Heart left ventricle (tissue), 13 donors: ENCODE measurements around the gene CNTLN.

Experiments used
- POLR2A ChIP-seq, 2 donors: fragments of 450-650 bp; IDR thresholded peaks; one replicate each; pipeline ENCODE4 v1.6.1; 2017; ENCODE audit warnings: antibody characterized with exemption in 2 of 2, mild to moderate bottlenecking in 2 of 2, moderate library complexity in 2 of 2
- TF ChIP-seq, protein P1 (sequence below), 12 donors: fragments of 200-600 bp; sonication (generic) in 4 of 12; IDR thresholded peaks; one replicate each; pipeline versions ENCODE4 v1.5.0 to v1.8.0; 2018 to 2022; ENCODE audit warnings: antibody characterized with exemption in 12 of 12, mild to moderate bottlenecking in 5 of 12
- donor health status: ischemic (EF 13 %, LVEDD 7.1; RV severe dilation, severe dysfunction).
- donor health status: DM: no; HTN: yes; CAD: no.
- donor health status: DM: no; HTN: no; CAD: no.
- donor health status: ischemic (EF 25% LVEDD 6.9; RV normal size, moderate dysfunction).
- donor health status: ischemic (EF 25% LVEDD 5.7; RV mildly dilated, moderate dysfunction).
- donor health status: ischemic (EF 35%, LVEDD 5.7; RV mildly dilated, moderate dysfunction).
- donor health status: nonischemic (EF 11% LVEDD 7.7; RV severe dilation, severe dysfunction).
- donor health status: DM: yes; HTN: yes; CAD: no.
- donor health status: PGD.
- donor health status: ischemic (EF 29% LVEDD 5.4; RV normal size, mild dysfunction).
- donor health status: nonischemic (EF 23%, LVEDD 6.1; RV moderate dilation, normal function).

DNA sequence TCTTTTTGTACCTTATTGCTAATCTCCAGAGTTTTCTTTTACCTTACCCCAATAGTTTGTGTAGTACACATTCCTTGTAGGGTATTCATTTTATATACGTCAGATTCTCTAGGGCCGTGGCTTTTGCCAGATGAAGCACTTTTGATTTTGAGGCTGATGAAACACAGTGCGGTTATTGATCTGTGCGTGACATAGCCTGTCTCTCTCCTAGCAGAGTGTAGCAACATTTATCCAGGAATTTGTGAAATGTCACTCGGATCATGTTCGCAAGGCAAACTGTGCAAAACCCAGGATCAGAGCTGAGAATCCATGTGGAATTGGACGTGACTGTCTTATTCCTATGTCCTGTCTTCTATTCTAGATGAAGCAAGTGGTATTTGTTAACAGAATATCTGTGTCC lies 302.0 kb downstream of the CNTLN start:
- TF ChIP-seq, protein P1, sequence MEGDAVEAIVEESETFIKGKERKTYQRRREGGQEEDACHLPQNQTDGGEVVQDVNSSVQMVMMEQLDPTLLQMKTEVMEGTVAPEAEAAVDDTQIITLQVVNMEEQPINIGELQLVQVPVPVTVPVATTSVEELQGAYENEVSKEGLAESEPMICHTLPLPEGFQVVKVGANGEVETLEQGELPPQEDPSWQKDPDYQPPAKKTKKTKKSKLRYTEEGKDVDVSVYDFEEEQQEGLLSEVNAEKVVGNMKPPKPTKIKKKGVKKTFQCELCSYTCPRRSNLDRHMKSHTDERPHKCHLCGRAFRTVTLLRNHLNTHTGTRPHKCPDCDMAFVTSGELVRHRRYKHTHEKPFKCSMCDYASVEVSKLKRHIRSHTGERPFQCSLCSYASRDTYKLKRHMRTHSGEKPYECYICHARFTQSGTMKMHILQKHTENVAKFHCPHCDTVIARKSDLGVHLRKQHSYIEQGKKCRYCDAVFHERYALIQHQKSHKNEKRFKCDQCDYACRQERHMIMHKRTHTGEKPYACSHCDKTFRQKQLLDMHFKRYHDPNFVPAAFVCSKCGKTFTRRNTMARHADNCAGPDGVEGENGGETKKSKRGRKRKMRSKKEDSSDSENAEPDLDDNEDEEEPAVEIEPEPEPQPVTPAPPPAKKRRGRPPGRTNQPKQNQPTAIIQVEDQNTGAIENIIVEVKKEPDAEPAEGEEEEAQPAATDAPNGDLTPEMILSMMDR (IDR thresholded peaks at IDR 0.05), result no peak
- TF ChIP-seq POLR2A (IDR thresholded peaks at IDR 0.05), result no peak
